H1 (cell line): ENCODE results near the gene GHRH. TPM values are rescaled to one million over a fixed set of nuclear protein-coding genes. Genes with fewer than 3 reads are reported as not detected.

Source experiments
- CTCF ChIA-PET: fragments of 300-600 bp; sonication (Branson Sonifier 250); formaldehyde crosslinking; loops from one replicate; lab custom pipeline; 2021; ENCODE audit not compliant: partially characterized antibody; lab: Charles Lee
- POLR2A ChIA-PET: fragments of 300-600 bp; sonication (Branson Sonifier 250); formaldehyde crosslinking; loops from one replicate; lab custom pipeline; 2021; ENCODE audit warnings: inconsistent platforms; ENCODE audit not compliant: partially characterized antibody; lab: Charles Lee
- DNase-seq, 2 experiments: peaks; one replicate each; pipeline versions ENCODE4 v3.0.0 to v3.0.0-alpha.2; 2010 to 2022; ENCODE audit warnings: low spot score in 2 of 2, low read depth in 1 of 2, mixed read lengths in 1 of 2
- FAIRE-seq: peaks from 2 replicates; lab custom pipeline; 2011; peaks lifted over from hg19 to GRCh38; lab: Jason Lieb, UNC
- H2AFZ ChIP-seq: 2 replicates; pipeline ENCODE4 v1.8.1; 2012; ENCODE audit warnings: low read length, inconsistent platforms
- H2AK5ac ChIP-seq: 2 replicates; pipeline ENCODE4 v1.6.1; 2013; ENCODE audit warnings: low read depth, low read length
- H2BK120ac ChIP-seq: replicated peaks from 2 replicates; pipeline ENCODE3; 2013; ENCODE audit warnings: low read depth, low read length, inconsistent platforms
- H2BK12ac ChIP-seq: 2 replicates; pipeline ENCODE4 v1.6.1; 2013; ENCODE audit warnings: low read depth, low read length
- H2BK15ac ChIP-seq: 2 replicates; pipeline ENCODE4 v1.6.1; 2013; ENCODE audit warnings: low read length
- H2BK20ac ChIP-seq: 2 replicates; pipeline ENCODE4 v1.6.1; 2013; ENCODE audit warnings: low read length
- H2BK5ac ChIP-seq: 2 replicates; pipeline ENCODE4 v1.6.1; 2013; ENCODE audit warnings: low read depth, low read length
- H3K14ac ChIP-seq: 2 replicates; pipeline ENCODE4 v1.6.1; 2013; ENCODE audit warnings: inconsistent platforms; ENCODE audit not compliant: insufficient read length
- H3K18ac ChIP-seq: 2 replicates; pipeline ENCODE4 v1.6.1; 2013; ENCODE audit warnings: low read length; ENCODE audit errors: extremely low read depth
- H3K23ac ChIP-seq: 2 replicates; pipeline ENCODE4 v1.6.1; 2013; ENCODE audit warnings: inconsistent platforms; ENCODE audit not compliant: insufficient read length
- H3K23me2 ChIP-seq: 2 replicates; pipeline ENCODE4 v1.6.1; 2013; ENCODE audit warnings: low read depth, low read length
- H3K27ac ChIP-seq: 2 replicates; pipeline ENCODE4 v1.6.1; 2011; ENCODE audit warnings: low read depth, low read length, inconsistent platforms
- H3K27me3 ChIP-seq, 4 experiments: replicated peaks in 1 of 4; 1 replicate in 1 of 4; 2 replicates in 3 of 4; pipeline versions ENCODE4 v1.6.1 to v1.8.1; 2011 to 2013; ENCODE audit warnings: low read length in 3 of 4, mild to moderate bottlenecking in 3 of 4, inconsistent platforms in 2 of 4, mixed read lengths in 2 of 4, moderate library complexity in 1 of 4; ENCODE audit not compliant: control insufficient read depth in 3 of 4, insufficient read depth in 3 of 4; ENCODE audit errors: extremely low read depth in 1 of 4
- H3K36me3 ChIP-seq, 4 experiments: 2 replicates each; pipeline versions ENCODE4 v1.6.1 to v1.8.1; 2011 to 2013; ENCODE audit warnings: mild to moderate bottlenecking in 4 of 4, low read length in 3 of 4, moderate library complexity in 2 of 4, control low read depth in 1 of 4, inconsistent platforms in 1 of 4; ENCODE audit not compliant: insufficient read depth in 4 of 4, control insufficient read depth in 2 of 4
- H3K4ac ChIP-seq: replicated peaks from 2 replicates; pipeline ENCODE3; 2013; ENCODE audit warnings: low read length, low read depth, mixed read lengths, inconsistent platforms; ENCODE audit not compliant: insufficient read length
- H3K4me1 ChIP-seq, 4 experiments: replicated peaks in 1 of 4; 1 replicate in 1 of 4; 2 replicates in 3 of 4; pipeline versions ENCODE4 v1.6.1 to v1.8.1; 2011 to 2013; ENCODE audit warnings: low read length in 3 of 4, inconsistent platforms in 2 of 4, mixed read lengths in 1 of 4; ENCODE audit not compliant: insufficient read depth in 4 of 4, control insufficient read depth in 3 of 4
- H3K4me2 ChIP-seq, 2 experiments: 2 replicates each; pipeline versions ENCODE4 v1.6.1 to v1.8.1; 2011 to 2013; ENCODE audit warnings: low read depth in 2 of 2, low read length in 2 of 2, control low read depth in 1 of 2, inconsistent platforms in 1 of 2, mild to moderate bottlenecking in 1 of 2; ENCODE audit not compliant: insufficient read depth in 1 of 2
- H3K4me3 ChIP-seq, 4 experiments: fragments of 200-600, 300-600 bp in 1 of 4; sonication (generic), shearing (Covaris generic), sonication (Bioruptor Twin) in 1 of 4; 2 replicates each; pipeline versions ENCODE4 v1.5.1 to v1.8.1; 2011 to 2016; ENCODE audit warnings: low read length in 4 of 4, low read depth in 3 of 4, control low read depth in 2 of 4, inconsistent platforms in 2 of 4, mild to moderate bottlenecking in 2 of 4, mixed read lengths in 1 of 4, moderate library complexity in 1 of 4; ENCODE audit not compliant: insufficient read depth in 2 of 4; ENCODE audit errors: extremely low read depth in 1 of 4
- H3K56ac ChIP-seq: replicated peaks from 2 replicates; pipeline ENCODE3; 2013; ENCODE audit warnings: low read depth, mild to moderate bottlenecking, mixed read lengths, low read length, inconsistent platforms; ENCODE audit not compliant: insufficient read length
- H3K79me1 ChIP-seq: 2 replicates; pipeline ENCODE4 v1.6.1; 2013; ENCODE audit warnings: low read depth, low read length, control low read depth
- H3K79me2 ChIP-seq, 2 experiments: 2 replicates each; pipeline versions ENCODE4 v1.6.1 to v1.8.1; 2012 to 2013; ENCODE audit warnings: low read length in 2 of 2, mild to moderate bottlenecking in 2 of 2, inconsistent platforms in 1 of 2; ENCODE audit not compliant: insufficient read depth in 2 of 2, control insufficient read depth in 1 of 2
- H3K9ac ChIP-seq, 4 experiments: replicated peaks in 1 of 4; 1 replicate in 1 of 4; 2 replicates in 3 of 4; pipeline versions ENCODE4 v1.6.1 to v1.8.1; 2011 to 2013; ENCODE audit warnings: low read depth in 3 of 4, low read length in 3 of 4, control low read depth in 2 of 4, mild to moderate bottlenecking in 2 of 4, moderate library complexity in 2 of 4, inconsistent platforms in 1 of 4; ENCODE audit errors: extremely low read depth in 1 of 4
- H3K9me3 ChIP-seq, 2 experiments: 2 replicates each; pipeline versions ENCODE4 v1.6.1 to v1.8.1; 2012 to 2013; ENCODE audit warnings: mild to moderate bottlenecking in 2 of 2, moderate library complexity in 2 of 2, control low read depth in 1 of 2, inconsistent platforms in 1 of 2, low read depth in 1 of 2, low read length in 1 of 2, mixed read lengths in 1 of 2; ENCODE audit not compliant: insufficient read depth in 2 of 2
- H4K20me1 ChIP-seq, 2 experiments: replicated peaks in 1 of 2; 2 replicates each; pipeline versions ENCODE3 to v1.8.1; 2011 to 2013; ENCODE audit warnings: inconsistent platforms in 2 of 2, low read length in 2 of 2, mild to moderate bottlenecking in 1 of 2; ENCODE audit not compliant: insufficient read depth in 2 of 2, control insufficient read depth in 1 of 2
- H4K5ac ChIP-seq: 2 replicates; pipeline ENCODE4 v1.6.1; 2013; ENCODE audit warnings: low read length, low read depth, mixed read lengths, inconsistent platforms; ENCODE audit not compliant: insufficient read length
- H4K8ac ChIP-seq: 2 replicates; pipeline ENCODE4 v1.8.0; 2013; ENCODE audit warnings: mild to moderate bottlenecking, moderate library complexity, low read length, inconsistent platforms; ENCODE audit not compliant: insufficient read depth; ENCODE audit errors: extremely low read depth
- H4K91ac ChIP-seq: replicated peaks from 2 replicates; pipeline ENCODE3; 2013; ENCODE audit warnings: low read length, mixed read lengths, inconsistent platforms; ENCODE audit not compliant: insufficient read length
- ATF3 ChIP-seq: IDR thresholded peaks from 2 replicates; pipeline ENCODE4 v1.6.1; 2011; ENCODE audit warnings: low read depth, mild to moderate bottlenecking, low read length; ENCODE audit not compliant: insufficient read depth
- EP300 ChIP-seq, 2 experiments: IDR thresholded peaks; 1 replicate in 1 of 2; 2 replicates in 1 of 2; pipeline ENCODE4 v1.6.1; 2011 to 2012; ENCODE audit warnings: low read depth in 2 of 2, low read length in 2 of 2, mild to moderate bottlenecking in 2 of 2, borderline replicate concordance in 1 of 2, inconsistent platforms in 1 of 2, moderate library complexity in 1 of 2
- GTF2F1 ChIP-seq: IDR thresholded peaks from 2 replicates; pipeline ENCODE4 v1.6.1; 2012; ENCODE audit warnings: low read depth, low read length, improper control_type of control experiment, borderline replicate concordance
- HDAC2 ChIP-seq, 2 experiments: fragments of 300-600 bp in 1 of 2; sonication (generic) in 1 of 2; IDR thresholded peaks; 2 replicates each; pipeline ENCODE4 v1.6.1; 2011 to 2012; ENCODE audit warnings: low read depth in 2 of 2, low read length in 2 of 2, mild to moderate bottlenecking in 2 of 2, moderate library complexity in 2 of 2, borderline replicate concordance in 1 of 2, inconsistent platforms in 1 of 2
- MAX ChIP-seq: IDR thresholded peaks from 2 replicates; pipeline ENCODE4 v1.6.1; 2012; ENCODE audit warnings: inconsistent platforms
- RAD21 ChIP-seq, 2 experiments: IDR thresholded peaks in 1 of 2; conservative IDR thresholded peaks in 1 of 2; 2 replicates each; pipeline ENCODE4 v1.6.1; 2011; ENCODE audit warnings: low read depth in 2 of 2, low read length in 2 of 2, improper control_type of control experiment in 1 of 2, inconsistent platforms in 1 of 2, mild to moderate bottlenecking in 1 of 2, moderate library complexity in 1 of 2
- RXRA ChIP-seq: IDR thresholded peaks from 2 replicates; pipeline ENCODE4 v1.6.1; 2011; ENCODE audit warnings: low read depth, mild to moderate bottlenecking, low read length, moderate library complexity; ENCODE audit not compliant: insufficient read depth
- ZNF274 ChIP-seq: IDR thresholded peaks from 2 replicates; pipeline ENCODE4 v1.7.0; 2012; ENCODE audit warnings: low read length, borderline replicate concordance; ENCODE audit errors: extremely low read depth
- WGBS, 2 experiments: shearing (Covaris generic) in 1 of 2; methylation state at CpG; one replicate each; pipeline versions ENCODE4 v1.1.6 to v1.1.7; 2013 to 2015; ENCODE audit warnings: low lambda C conversion rate in 2 of 2, mixed read lengths in 2 of 2, inconsistent platforms in 1 of 2, low coverage in 1 of 2, missing lambda C conversion rate in 1 of 2; ENCODE audit not compliant: insufficient replicate concordance in 2 of 2, insufficient coverage in 1 of 2, insufficient read length in 1 of 2; ENCODE audit errors: extremely low coverage in 1 of 2, missing lambda C conversion rate in 1 of 2; 5-methylcytosine and 5-hydroxymethylcytosine counted together
- polyA plus RNA-seq, 7 experiments: library from polyadenylated mRNA; depleted of rRNA in 3 of 7; stranded (reverse) in 5 of 7; unstranded in 2 of 7; fragments of >200 nt in 5 of 7; fragments of 200-250 nt in 2 of 7; gene quantifications; 1 replicate in 5 of 7; 2 replicates in 1 of 7; 4 replicates in 1 of 7; pipeline versions ENCODE4 v1.2.1 to v1.2.3, GENCODE V29; 2011 to 2013; ENCODE audit warnings: missing spikeins in 2 of 7, mixed read lengths in 2 of 7
- total RNA-seq: library from RNA; stranded (reverse); fragmentation: NEBNext Ultra II Directional; extraction: Animal tissue kit (Norgen Biotek cat#: 25700); gene quantifications from 2 replicates; pipeline ENCODE4 v1.2.1, GENCODE V29; 2021

GHRH gene
- total and polyA plus RNA-seq, 2 of the 8 experiments (the other 6 are each of a cell fraction or from before 2014, with no cell fraction given): not detected

GRCh38 chr20:37240337-37241067 is 21.1 kb downstream of the GHRH start:
- Histone ChIP-seq H2AFZ (no peak overlapping the region), H2BK15ac (no peak overlapping the region), H3K18ac (no peak overlapping the region), H4K20me1 (peaks cover 0 to 2% of the 10 kb centered on the region in 2 experiments), H3K79me1 (no peaks in the 10 kb centered on the region), H3K56ac (no peak overlapping the region), H2AK5ac (no peak overlapping the region), H3K36me3 (peaks cover 25 to 87% (median 66%) of the 10 kb centered on the region in 4 experiments; a peak in 7 of 8 replicates), H3K14ac (no peak overlapping the region), H3K4ac (no peak overlapping the region), H3K23ac (no peak overlapping the region), H3K4me2 (no peak overlapping the region), H2BK20ac (no peak overlapping the region), H3K27ac (no peak overlapping the region), H3K9me3 (no peaks in the 10 kb centered on the region), H3K79me2 (no peaks in the 10 kb centered on the region), H2BK5ac (no peak overlapping the region), H4K8ac (no peak overlapping the region), H3K9ac (no peak overlapping the region), H4K91ac (no peak overlapping the region), H3K27me3 (no peaks in the 10 kb centered on the region), H2BK120ac (no peak overlapping the region), H2BK12ac (no peak overlapping the region), H3K4me3 (no peak overlapping the region), H3K23me2 (no peaks in the 10 kb centered on the region), H4K5ac (no peak overlapping the region), H3K4me1 (peaks cover 5 to 9% (median 7%) of the 10 kb centered on the region in 4 experiments; a peak in 6 of 7 replicates)
- ChIA-PET CTCF (interaction anchor here (1.0 to 5.9 kb wide), 4 partner anchors 9 to 48 kb away, joined by 3 to 21 read pairs (median 6); no protein-coding TSS in a partner anchor), POLR2A (interaction anchor here (1.3 to 1.9 kb wide), 2 partner anchors 11 to 20 kb away, joined by 4 to 7 read pairs; no protein-coding TSS in a partner anchor)
- FAIRE-seq: no peak
- 96% methylated on average over 3 of the region's 3 CpGs; no CpG with 5 or more reads in 1 of the 2 experiments for WGBS, 2 experiments
- no peak for DNase-seq
- TF ChIP-seq RXRA (no peak), ATF3 (no peak), GTF2F1 (no peak), MAX (no peak), RAD21 (IDR thresholded peaks at IDR 0.05 in 1 of 2, conservative IDR thresholded peaks at IDR 0.05 in 1 of 2; ENCODE audit: low read depth in 2 of 2, low read length in 2 of 2) (no peak), ZNF274 (no peak), HDAC2 (IDR thresholded peaks at IDR 0.05; ENCODE audit: borderline replicate concordance in 1 of 2, low read depth in 2 of 2, low read length in 2 of 2) (no peak), EP300 (IDR thresholded peaks at IDR 0.05; ENCODE audit: borderline replicate concordance in 1 of 2, low read depth in 2 of 2, low read length in 2 of 2) (no peak)
